Subcutaneous adipose tissue (tissue), 4 donors: ENCODE measurements around the gene KYNU. TPM values are rescaled to one million over a fixed set of nuclear protein-coding genes. Genes with fewer than 3 reads are reported as not detected.

Source experiments
- total RNA-seq, 4 donors: library from RNA; depleted of rRNA; stranded (reverse); fragments of >200 nt; gene quantifications; one replicate each; pipeline ENCODE4 v1.1.0, GENCODE V29; 2016
- TF ChIP-seq, protein P1 (sequence below): fragments of 450-650 bp; IDR thresholded peaks from one replicate; pipeline ENCODE4 v1.5.1; 2016; ENCODE audit warnings: low read depth, mild to moderate bottlenecking, control low read depth, antibody characterized with exemption, moderate library complexity

KYNU gene
- total RNA-seq, 4 donors from 2014 or later = 3.4 to 38.9 (median 10.5) TPM

DNA sequence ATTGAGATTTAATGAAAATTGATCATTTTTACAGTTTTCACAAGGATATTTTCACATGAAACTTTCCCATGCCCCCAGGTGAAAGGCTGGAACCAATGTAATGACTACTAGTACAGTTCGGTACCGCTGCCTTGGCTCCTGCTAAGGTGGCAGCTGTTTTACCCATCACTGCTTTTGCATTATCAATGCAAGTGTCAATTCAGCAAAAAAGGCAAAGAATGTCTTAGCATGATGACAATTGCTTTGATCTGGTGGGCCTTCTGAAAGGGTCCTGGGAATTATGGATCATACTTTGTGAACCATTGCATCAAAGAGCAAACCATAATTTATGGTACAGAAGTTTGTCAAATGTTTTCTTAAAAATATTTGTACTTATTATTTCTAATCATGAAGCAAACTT, 107.2 kb downstream of the KYNU start:
- TF ChIP-seq, protein P1, sequence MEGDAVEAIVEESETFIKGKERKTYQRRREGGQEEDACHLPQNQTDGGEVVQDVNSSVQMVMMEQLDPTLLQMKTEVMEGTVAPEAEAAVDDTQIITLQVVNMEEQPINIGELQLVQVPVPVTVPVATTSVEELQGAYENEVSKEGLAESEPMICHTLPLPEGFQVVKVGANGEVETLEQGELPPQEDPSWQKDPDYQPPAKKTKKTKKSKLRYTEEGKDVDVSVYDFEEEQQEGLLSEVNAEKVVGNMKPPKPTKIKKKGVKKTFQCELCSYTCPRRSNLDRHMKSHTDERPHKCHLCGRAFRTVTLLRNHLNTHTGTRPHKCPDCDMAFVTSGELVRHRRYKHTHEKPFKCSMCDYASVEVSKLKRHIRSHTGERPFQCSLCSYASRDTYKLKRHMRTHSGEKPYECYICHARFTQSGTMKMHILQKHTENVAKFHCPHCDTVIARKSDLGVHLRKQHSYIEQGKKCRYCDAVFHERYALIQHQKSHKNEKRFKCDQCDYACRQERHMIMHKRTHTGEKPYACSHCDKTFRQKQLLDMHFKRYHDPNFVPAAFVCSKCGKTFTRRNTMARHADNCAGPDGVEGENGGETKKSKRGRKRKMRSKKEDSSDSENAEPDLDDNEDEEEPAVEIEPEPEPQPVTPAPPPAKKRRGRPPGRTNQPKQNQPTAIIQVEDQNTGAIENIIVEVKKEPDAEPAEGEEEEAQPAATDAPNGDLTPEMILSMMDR = no peak

DNA sequence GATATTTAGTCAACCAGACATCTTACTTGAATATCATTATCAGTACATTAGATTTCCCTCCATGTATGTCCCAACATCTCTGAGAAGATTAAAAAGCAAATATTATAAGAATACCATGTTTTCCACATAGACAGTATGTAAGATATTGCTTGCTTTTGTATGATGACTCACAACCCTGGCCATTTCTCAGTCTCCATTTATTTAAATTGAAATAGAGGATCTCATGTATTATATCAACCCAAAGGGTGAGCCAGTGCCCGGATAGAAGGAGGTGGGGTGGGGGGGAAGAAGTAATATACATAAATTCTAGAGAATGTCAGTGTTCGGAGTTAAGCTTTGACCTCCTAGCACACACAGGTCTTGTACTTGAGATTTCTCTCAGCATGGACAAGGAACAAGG, 109.6 kb downstream of the KYNU start:
- TF ChIP-seq, protein P1 = no peak

DNA sequence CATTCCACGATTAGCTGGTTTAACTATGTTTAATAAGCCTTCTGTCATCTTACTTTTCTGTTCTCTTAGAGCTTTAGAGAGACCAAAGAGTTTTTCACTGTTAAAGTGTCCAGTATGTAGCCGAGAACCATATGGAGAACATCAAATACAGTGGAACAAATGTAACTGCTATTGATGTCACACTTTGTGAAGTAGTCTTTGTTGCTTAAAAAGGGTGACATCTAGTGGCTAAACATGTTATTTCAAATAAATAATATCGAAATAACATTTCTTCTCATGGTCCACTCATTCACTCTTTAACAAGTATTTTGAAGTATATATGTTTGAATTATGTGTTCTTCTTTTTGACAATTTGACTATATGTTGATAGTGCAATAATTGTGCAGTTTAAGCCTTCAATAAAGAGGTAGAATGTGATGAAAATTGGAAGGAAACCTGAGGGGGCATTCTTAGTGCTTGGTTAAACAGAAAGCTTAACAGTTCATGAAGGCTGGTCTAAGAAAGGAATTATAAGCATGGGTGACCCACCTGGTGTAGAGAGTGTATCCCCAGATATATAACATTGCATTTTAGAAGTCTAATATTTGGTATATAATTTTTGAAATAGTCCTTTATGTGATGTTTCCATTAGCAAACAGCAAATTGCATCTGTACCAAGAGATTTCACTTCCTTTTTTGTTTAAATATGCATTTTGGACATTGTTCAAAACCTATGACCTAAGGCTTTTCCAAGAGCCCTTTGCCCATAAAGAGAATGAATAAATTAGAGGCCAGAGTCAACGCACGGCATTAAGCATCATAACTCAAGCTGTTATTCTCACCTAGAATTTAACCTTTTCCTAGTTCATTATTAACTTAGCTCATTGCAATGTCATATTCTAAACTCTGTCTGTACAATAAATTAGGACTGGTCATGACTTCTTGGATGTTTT, 112.1 kb downstream of the KYNU start:
- TF ChIP-seq, protein P1 = no peak

DNA sequence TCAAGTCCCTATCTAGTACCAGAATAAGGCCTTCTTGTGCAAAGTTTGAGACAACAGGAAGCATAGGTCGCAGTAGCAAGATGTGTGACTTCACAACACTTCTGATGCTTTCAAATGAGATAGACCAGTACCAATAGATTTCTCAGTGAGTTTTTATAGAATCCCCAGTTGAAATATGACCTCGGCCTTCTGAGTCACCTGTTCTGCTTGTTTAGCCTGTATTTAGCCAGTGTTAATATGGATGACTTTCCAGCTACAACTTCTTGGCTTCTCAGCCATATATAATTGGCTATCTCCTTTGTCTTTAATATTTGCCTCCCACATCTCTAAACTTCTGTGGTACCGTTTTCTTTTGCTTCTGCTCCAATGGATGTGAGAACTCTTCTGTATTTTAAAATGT, 113.8 kb downstream of the KYNU start:
- TF ChIP-seq, protein P1 = no peak

- TF ChIP-seq, protein P1 = no peak
Measured at GRCh38 chr2:142992840-142993239, 115.4 kb downstream of the KYNU start.

- TF ChIP-seq, protein P1 = no peak
Measured at GRCh38 chr2:142993771-142994170, 116.3 kb downstream of the KYNU start.

DNA sequence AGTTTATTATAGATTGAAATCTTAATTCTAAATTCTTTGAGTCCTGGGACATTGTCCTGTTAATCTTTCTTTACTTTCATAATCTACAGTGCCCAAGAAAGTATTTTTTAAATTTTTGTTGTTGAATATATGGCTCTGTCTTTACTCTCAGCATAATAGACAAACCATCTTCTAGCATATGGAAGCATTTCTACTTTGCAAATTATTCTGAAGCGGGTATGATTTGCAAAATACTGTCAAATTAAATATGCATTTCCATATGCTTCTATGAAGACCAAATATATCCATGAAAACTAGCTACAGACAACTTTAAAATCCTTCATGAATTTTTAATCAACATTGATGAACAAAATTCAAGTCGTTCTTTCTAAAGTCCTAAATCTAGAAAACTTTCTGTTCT, 117.2 kb downstream of the KYNU start:
- TF ChIP-seq, protein P1 = no peak
